Measurements from ENCODE around the gene TRIM7. TPM values are rescaled to one million over a fixed set of nuclear protein-coding genes. Genes with fewer than 3 reads are reported as not detected.
"Not testable (repeated sequence)": the region's sequence is repeated elsewhere in the genome, so short reads cannot be mapped to it uniquely, and the experiment has no call there.

Gene TRIM7
- total RNA-seq, 2 donors from 2014 or later = 1.3 TPM; not detected in 1

DNA sequence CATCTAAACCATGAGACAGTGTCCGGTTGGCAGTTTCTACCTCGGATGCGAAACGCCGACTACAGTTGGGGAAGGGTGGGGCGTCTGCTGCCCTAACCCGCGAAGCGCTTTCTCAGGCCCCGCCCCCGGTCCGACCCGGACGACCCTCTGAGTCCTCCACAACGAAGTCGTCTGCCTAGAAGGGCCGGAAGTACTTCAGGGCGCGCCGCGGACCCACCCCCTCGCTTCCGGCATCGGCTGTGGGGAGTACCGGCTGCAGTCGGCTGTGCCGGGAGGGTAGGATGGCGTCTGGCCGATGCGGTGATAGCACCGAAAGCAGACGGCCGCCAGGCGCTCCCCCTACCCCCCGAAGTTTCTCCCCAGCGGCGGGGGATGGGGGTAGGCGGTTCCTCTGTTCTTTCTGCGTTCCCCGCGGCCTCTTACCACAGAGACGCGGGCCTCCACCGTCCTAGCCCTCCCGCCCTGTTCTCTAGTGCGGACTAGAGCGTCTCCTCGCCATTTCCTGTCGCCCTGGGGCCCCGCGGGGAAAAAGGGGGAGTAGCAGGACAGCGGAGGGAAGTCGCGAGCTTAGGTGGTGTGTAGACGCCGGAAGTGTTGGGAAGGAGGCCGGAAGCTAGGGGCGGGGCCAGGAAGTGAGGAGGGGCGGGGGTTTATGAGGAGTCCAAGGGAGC is 18.2 kb upstream of the TRIM7 start, which contains the start of gene TRIM41:
TSS of gene TRIM41 (plus strand) at position 224 of the 671 bp plus-strand sequence. CDS start 719 bp downstream, outside the sequence.
- peak within 1 kb of the TSS; percentile 99 for H3K27ac Mint-ChIP-seq
- H3K4me1 Mint-ChIP-seq (ENCODE audit: low read depth in 2 of 2) = peaks cover 51 to 52% of the 10 kb centered on the region in 2 donors
- H3K36me3 Mint-ChIP-seq = no peaks in the 10 kb centered on the region
- peak; percentile 100 for DNase-seq (ENCODE audit: low spot score)
- H3K27me3 Mint-ChIP-seq = no peaks in the 10 kb centered on the region
- H3K9me3 Mint-ChIP-seq = no peaks in the 10 kb centered on the region
- H3K4me3 Mint-ChIP-seq = peak within 1 kb of the TSS; percentile 92
- peak; percentile 82 to 87 for ATAC-seq

DNA sequence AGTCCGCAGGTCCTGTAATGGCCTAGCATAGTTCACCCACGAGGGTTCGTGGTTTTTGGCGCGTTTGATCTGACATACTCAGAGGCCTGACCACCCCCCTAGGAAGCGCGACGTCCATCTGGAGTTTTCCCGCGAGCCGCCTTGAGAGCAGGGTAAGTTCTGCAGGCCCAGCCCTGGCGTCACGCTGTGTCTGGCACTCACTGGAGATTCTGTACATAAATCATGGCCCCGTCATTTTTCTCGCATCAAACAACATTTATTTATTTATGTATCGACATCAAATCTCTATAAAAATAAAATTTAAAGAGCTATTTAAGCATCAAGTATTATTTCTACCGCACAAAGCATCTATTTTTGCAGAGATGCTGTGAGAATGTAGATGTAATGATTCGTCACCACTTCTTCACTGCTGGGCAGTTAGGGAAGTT is 17.6 kb upstream of the TRIM7 start:
- Mint-ChIP-seq H3K4me1 (ENCODE audit: low read depth in 2 of 2) (peaks cover 57% of the 10 kb centered on the region in 2 donors), H3K27me3 (no peaks in the 10 kb centered on the region), H3K27ac (peak overlapping the region; percentile 99), H3K9me3 (no peaks in the 10 kb centered on the region), H3K4me3 (peak overlapping the region; percentile 92), H3K36me3 (no peaks in the 10 kb centered on the region)
- no peak for DNase-seq (ENCODE audit: low spot score)
- ATAC-seq = no peak

- Mint-ChIP-seq H3K27me3 (no peaks in the 10 kb centered on the region), H3K27ac (peak overlapping the region; percentile 99), H3K4me1 (ENCODE audit: low read depth in 2 of 2) (peaks cover 63 to 64% of the 10 kb centered on the region in 2 donors), H3K9me3 (no peaks in the 10 kb centered on the region), H3K36me3 (no peaks in the 10 kb centered on the region), H3K4me3 (peak overlapping the region; percentile 92)
- ATAC-seq (peak; percentile 55 to 64), DNase-seq (ENCODE audit: low spot score) (peak; percentile 93)
Measured at GRCh38 chr5:181221792-181222629, 17.0 kb upstream of the TRIM7 start.

- no peaks in the 10 kb centered on the region for H3K9me3 Mint-ChIP-seq
- H3K4me3 Mint-ChIP-seq = peak overlapping the region; percentile 92
- H3K4me1 Mint-ChIP-seq (ENCODE audit: low read depth in 2 of 2) = peaks cover 66 to 67% of the 10 kb centered on the region in 2 donors
- H3K36me3 Mint-ChIP-seq = no peaks in the 10 kb centered on the region
- peak; percentile 67 for DNase-seq (ENCODE audit: low spot score)
- peak overlapping the region; percentile 99 for H3K27ac Mint-ChIP-seq
- no peak for ATAC-seq
- no peaks in the 10 kb centered on the region for H3K27me3 Mint-ChIP-seq
Measured at GRCh38 chr5:181221105-181221791, 16.3 kb upstream of the TRIM7 start.

- Mint-ChIP-seq H3K27ac (peak overlapping the region; percentile 69 to 99), H3K4me1 (ENCODE audit: low read depth in 2 of 2) (peaks cover 65 to 70% of the 10 kb centered on the region in 2 donors), H3K27me3 (no peaks in the 10 kb centered on the region), H3K9me3 (no peaks in the 10 kb centered on the region), H3K4me3 (peak overlapping the region; percentile 60), H3K36me3 (no peaks in the 10 kb centered on the region)
- ATAC-seq = no peak
- DNase-seq (ENCODE audit: low spot score) = no peak
Measured at GRCh38 chr5:181220178-181220515, 15.2 kb upstream of the TRIM7 start.

DNA sequence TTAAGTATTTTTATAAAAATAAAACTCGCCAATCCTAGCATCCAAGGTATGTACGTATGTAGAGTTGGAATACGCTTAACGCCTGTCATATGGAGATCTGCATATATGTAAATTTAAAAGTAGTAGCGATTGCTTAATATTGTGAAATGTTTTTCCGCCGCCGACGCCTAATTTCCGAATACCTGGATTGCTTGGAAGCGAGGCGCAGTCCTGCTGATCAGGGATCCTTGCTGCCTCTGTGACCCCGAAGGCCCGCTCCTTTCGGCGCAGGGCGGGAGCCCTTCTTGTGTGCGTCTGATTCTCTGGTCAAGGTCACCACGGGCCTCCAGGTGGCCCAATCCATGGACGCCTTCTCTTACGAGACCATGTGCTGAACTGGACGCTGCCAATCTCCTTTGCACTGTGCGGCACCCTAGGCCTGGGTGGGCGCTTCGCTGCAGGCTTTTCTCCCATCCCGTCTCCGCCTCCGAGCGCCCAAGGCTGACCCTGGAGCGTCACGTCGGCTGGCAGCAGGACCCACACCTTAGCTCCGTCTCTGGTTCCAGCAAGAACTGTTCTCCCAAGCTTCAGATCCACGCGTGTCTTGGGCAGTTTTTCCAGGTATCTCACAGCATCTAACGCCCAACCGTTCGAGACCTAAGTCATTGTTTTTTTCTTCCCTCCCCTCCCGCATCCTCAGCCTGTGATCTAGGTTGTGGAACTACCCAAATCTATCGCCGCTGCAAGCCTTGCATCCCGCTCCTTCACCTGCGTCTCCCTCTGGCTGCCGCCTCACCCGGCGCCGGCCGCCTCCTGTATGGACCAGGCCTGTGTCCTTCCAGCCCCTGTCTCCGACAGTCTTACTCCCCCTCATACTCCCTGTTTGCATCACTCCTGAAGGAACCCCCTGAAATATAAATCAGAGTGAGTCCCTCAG is 14.5 kb upstream of the TRIM7 start:
- ATAC-seq (no peak), DNase-seq (ENCODE audit: low spot score) (no peak)
- Mint-ChIP-seq H3K36me3 (no peaks in the 10 kb centered on the region), H3K4me1 (ENCODE audit: low read depth in 2 of 2) (peaks cover 62 to 66% of the 10 kb centered on the region in 2 donors), H3K27me3 (no peaks in the 10 kb centered on the region), H3K4me3 (peak overlapping the region; percentile 60), H3K9me3 (no peaks in the 10 kb centered on the region), H3K27ac (peak overlapping the region; percentile 69 to 99)

DNA sequence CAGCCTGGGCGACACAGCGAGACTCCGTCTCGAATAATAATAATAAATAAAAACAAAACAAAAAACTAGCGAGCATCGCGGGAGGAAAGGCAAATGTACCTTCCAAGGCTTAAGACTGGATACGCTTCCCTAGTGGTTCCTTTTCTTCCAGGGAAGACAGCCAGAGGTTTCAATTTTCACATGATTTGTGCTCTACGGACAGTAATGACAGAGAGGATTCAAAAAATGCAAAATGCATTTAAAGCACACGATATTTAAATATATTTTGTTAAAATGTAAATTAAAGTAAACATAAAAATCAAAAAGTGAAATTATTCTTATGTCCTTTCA is 13.8 kb upstream of the TRIM7 start:
- ATAC-seq (no peak), DNase-seq (ENCODE audit: low spot score) (no peak)
- H3K27ac Mint-ChIP-seq = peak overlapping the region; percentile 93 to 98
- H3K27me3 Mint-ChIP-seq = peaks cover 0 to under 1% of the 10 kb centered on the region in 2 donors
- H3K4me3 Mint-ChIP-seq = peak overlapping the region; percentile 93
- H3K36me3 Mint-ChIP-seq = no peaks in the 10 kb centered on the region
- no peaks in the 10 kb centered on the region for H3K9me3 Mint-ChIP-seq
- H3K4me1 Mint-ChIP-seq (ENCODE audit: low read depth in 2 of 2) = peaks cover 54 to 58% of the 10 kb centered on the region in 2 donors

GRCh38 chr5:181217803-181218062 is 12.7 kb upstream of the TRIM7 start:
- Mint-ChIP-seq H3K27me3 (peaks cover 0 to 3% of the 10 kb centered on the region in 2 donors), H3K27ac (peak overlapping the region; percentile 93 to 98)
- ATAC-seq = peak in 1 of 2 donors; percentile 4

DNA sequence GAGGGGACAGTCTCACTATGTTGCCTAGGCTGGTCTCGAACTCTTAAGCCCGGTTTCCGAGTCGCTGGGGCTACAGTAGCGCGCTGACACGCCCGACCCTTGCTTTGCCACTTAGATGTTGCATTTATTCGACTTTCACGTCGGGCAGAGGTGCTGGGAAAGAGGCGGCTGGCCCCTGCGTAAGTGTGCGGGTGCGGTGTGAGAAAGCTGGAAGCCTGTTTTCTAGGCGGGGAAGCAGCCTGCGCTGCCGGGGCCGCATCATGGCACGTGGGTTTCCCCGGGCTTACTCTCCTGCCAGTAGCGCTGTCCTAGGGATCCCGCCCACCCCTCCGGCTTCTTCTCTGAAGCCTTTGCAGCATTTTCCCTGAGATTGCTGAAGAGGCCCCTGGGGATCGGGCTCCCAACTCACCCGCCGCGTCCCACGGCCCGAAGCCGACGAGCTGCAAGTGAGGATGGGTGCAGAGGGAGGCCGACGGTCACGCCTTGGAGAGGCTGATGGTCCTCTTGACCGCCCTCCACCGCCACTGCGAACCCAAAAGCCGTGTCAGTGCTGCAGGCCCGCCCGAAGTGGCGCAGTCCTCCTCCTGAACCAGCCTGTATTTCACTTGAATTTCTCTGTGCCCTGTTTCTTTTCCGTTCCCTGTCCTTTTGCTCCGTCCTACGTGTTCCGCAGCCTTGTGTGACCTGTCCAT is 12.3 kb upstream of the TRIM7 start:
- Mint-ChIP-seq H3K4me1 (ENCODE audit: low read depth in 2 of 2) (peaks cover 48 to 49% of the 10 kb centered on the region in 2 donors), H3K27me3 (peaks cover 0 to 3% of the 10 kb centered on the region in 2 donors), H3K9me3 (no peaks in the 10 kb centered on the region), H3K4me3 (peak overlapping the region; percentile 93), H3K27ac (peak overlapping the region; percentile 93 to 98), H3K36me3 (no peaks in the 10 kb centered on the region)
- peak; percentile 11 to 21 for ATAC-seq
- DNase-seq (ENCODE audit: low spot score) = no peak

More at GRCh38 chr5:181217803-181218062, 12.7 kb upstream of the TRIM7 start:
- peaks cover 52 to 53% of the 10 kb centered on the region in 2 donors for H3K4me1 Mint-ChIP-seq (ENCODE audit: low read depth in 2 of 2)
- no peaks in the 10 kb centered on the region for H3K36me3 Mint-ChIP-seq
- no peak for DNase-seq (ENCODE audit: low spot score)
- no peaks in the 10 kb centered on the region for H3K9me3 Mint-ChIP-seq
- peak overlapping the region; percentile 93 for H3K4me3 Mint-ChIP-seq

DNA sequence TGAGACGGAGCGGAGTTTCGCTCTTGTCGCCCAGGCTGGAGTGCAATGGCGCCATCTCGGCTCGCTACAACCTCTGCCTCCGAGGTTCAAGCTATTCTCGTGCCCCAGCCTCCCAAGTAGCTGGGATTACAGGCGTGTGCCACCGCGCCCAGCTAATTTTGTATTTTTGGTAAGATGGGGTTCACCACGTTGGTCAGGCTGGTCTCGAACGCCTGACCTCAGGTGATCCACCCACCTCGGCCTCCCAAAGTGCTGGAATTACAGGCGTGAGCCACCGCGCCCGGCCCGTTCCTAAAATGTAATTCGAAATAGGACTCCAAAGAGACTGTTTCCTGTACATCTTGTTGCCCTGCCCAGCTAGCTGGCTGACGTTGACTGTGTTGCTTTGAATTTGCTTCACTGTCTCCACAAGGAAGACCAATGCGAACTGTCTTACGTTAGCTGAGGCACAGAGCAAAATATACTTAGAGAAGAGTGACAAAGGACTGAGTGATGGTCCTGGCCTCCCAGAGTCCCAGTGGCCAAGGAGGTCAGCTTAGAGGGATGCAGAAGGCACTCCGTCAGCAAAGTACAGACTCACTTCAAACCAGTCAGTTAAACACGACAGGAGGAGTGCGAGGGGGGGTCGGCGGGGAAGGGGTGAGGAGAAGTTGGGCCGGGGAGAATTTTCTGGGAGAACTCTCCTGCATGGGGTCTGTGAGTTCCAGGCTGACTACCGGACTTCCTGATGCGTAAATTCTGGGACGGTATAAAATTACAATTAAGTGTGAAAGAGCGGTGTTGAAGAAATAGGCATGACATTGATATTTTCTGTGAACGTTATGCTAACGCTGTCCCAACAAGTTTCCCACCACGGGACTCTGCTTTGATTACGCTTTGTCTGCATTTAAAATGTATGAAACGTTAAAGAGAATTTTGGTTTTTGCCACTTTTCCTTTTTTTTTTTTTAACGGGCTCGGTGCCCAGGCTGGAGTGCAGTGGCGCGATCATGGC is 11.3 kb upstream of the TRIM7 start:
- peak overlapping the region in 1 of 2 donors; percentile 25 for H3K27ac Mint-ChIP-seq
- DNase-seq (ENCODE audit: low spot score) = no peak

DNA sequence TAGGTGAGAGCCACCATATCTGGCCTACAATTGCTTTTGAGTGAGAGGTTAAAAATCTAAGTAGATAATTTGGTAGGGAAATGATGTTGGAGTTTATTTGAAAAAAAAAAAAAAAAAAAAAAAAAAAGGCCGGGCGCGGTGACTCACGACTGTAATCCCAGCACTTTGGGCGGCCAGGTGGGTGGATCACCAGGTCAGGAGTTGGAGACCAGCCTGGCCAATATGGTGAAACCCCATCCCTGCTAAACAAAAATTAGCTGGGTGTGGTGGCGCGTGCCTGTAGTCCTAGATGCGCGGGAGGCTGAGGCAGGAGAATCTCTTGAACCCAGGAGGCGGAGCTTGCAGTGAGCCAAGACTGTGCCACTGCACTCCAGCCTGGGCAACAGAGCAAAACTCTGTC is 9.3 kb upstream of the TRIM7 start:
- ATAC-seq, H3K4me3 Mint-ChIP-seq: not testable (repeated sequence)

More for the DNA sequence above, 11.3 kb upstream of the TRIM7 start:
- Mint-ChIP-seq H3K4me1 (ENCODE audit: low read depth in 2 of 2) (peaks cover 38 to 39% of the 10 kb centered on the region in 2 donors), H3K27me3 (peaks cover 0 to 3% of the 10 kb centered on the region in 2 donors), H3K4me3 (peak overlapping the region; percentile 93), H3K36me3 (no peaks in the 10 kb centered on the region), H3K9me3 (no peaks in the 10 kb centered on the region)
- peak in 1 of 2 donors; percentile 26 for ATAC-seq

GRCh38 chr5:181212934-181213333 is 7.9 kb upstream of the TRIM7 start:
- H3K4me3 Mint-ChIP-seq = no peak overlapping the region
- ATAC-seq = no peak
- peaks cover 21% of the 10 kb centered on the region in 2 donors for H3K4me1 Mint-ChIP-seq (ENCODE audit: low read depth in 2 of 2)
- peaks cover 0 to 3% of the 10 kb centered on the region in 2 donors for H3K27me3 Mint-ChIP-seq
- no peaks in the 10 kb centered on the region for H3K9me3 Mint-ChIP-seq
- no peaks in the 10 kb centered on the region for H3K36me3 Mint-ChIP-seq
- no peak overlapping the region for H3K27ac Mint-ChIP-seq
- no peak for DNase-seq (ENCODE audit: low spot score)

More for the DNA sequence above, 9.3 kb upstream of the TRIM7 start:
- not testable (repeated sequence) for H3K27ac Mint-ChIP-seq; DNase-seq (ENCODE audit: low spot score); H3K27me3 Mint-ChIP-seq; H3K9me3 Mint-ChIP-seq; H3K36me3 Mint-ChIP-seq
- H3K4me1 Mint-ChIP-seq (ENCODE audit: low read depth in 2 of 2) = peaks cover 21 to 23% of the 10 kb centered on the region in 2 donors
